DMS53 treated with DMSO at 0.1 percent for 48 hours (cell line): ENCODE measurements around the gene SMC6.
A peak's percentile ranks its signal among the peaks of the same experiment; 100 is the strongest.

Experiments used
- DNase-seq: peaks from one replicate; lab custom pipeline; 2025; ENCODE audit not compliant: unreplicated experiment; lab: John Stamatoyannopoulos, UW

The SMC6 gene

GRCh38 chr2:17753803-17754663, at the start of gene SMC6, which contains the start of gene GEN1:
SMC6 (minus strand) TSS chr2:17753810; CDS start chr2:17745946, 7,864 bp downstream.
GEN1 (plus strand) TSS chr2:17754138; CDS start chr2:17759944, 5,806 bp downstream.
- DNase-seq, result peak; percentile 86

- no peak for DNase-seq
Observed at GRCh38 chr2:17800693-17801458, 47.3 kb upstream of the SMC6 start.

- no peak for DNase-seq
Observed at GRCh38 chr2:17800219-17800618, 46.6 kb upstream of the SMC6 start.

DNA sequence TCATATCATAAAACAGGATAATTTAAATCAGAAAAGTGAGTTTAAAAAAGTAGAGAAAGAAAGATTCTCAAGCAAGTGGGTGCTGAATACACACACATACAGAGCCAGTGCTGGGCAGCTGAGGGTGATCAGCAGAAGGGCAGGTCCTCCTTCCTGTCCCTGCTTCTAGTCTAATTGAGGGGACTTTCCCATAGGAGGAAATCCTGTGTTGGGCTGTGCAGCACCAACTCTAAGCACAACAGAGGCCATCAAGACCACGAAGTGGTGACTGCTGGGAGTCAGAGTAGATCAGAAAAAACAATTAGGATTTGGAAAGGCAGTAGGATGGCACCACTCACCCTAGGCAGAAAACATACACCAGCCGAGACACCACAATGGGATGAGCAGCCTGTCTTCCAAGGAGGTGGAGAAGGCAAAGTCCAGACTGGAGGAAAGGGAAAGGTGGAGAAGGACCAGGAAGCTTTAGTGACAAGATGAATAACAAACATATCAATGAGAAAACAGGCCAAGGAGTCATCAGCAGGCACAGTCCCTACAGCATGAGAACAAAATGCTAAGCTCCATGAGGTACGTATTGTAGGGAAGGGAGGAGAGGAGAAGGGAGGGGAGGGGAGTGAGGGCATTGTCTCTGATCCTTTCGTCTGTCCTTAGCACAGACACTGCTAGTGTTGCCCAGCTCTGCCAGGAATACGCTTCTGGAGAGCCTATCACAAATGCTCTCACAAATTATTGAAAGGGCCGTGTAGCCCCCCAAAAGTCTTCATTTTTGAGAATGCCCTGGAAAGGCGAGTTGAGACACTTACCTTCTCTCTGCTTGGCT, 45.9 kb upstream of the SMC6 start:
- no peak for DNase-seq

- no peak for DNase-seq
Observed at GRCh38 chr2:17798338-17798737, 44.7 kb upstream of the SMC6 start.

DNA sequence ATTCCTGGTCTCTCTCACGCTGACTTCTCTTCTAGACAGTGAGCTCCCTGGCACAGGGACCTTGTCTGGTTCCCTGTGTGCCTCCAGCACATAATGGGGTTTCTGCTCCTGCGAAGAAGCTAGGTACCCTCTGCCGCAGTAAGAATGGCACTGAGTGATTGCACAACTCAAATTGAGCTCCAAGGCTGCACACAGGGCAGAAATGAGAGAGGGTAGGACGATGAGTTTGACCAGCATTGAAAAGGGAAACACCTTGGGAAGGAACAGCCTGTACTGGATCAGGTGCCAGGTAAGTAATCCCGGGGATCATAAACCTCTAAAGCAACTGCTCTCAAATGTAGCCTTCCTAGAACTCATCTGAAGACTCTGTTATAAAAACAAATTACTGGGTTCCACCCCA, 41.7 kb upstream of the SMC6 start:
- DNase-seq, result no peak

GRCh38 chr2:17793803-17794354, 40.3 kb upstream of the SMC6 start:
- no peak for DNase-seq

GRCh38 chr2:17793296-17793695, 39.7 kb upstream of the SMC6 start:
- DNase-seq, result no peak

DNA sequence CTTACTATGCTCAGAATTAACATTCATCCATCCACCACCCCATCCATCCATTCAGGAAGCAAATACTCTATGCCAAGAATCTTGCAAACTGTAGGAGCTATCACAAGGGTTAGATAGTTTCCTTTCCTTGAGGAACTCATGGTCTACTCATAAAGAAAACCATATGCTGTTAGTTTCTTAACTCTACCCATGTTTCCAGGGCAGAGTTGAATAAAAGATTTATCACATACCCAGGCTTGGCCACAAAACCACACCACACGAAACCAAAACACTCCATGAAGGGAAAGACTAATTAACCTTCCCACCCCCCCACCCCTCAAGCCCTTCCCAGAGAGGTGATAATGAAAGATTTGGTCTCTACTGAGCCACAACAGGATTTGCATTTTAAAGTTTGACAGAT, 38.9 kb upstream of the SMC6 start:
- DNase-seq, result no peak

DNA sequence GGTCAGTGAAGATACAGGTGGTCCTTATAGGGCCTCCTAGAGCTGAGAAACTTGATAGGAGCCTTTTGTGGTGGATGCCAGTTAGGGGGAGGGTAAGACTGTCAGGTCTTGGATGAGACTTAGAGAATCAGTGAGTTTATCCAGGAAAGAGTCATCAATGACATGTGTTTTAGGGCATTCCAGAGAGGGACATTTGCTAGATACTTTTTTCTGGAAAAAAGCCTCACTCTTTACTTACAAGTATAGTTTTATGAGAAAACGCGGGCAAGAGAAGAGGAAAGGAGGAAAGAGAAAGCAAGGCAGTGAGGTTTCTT, 38.2 kb upstream of the SMC6 start:
- DNase-seq, result no peak

- no peak for DNase-seq
Observed at GRCh38 chr2:17791121-17791816, 37.7 kb upstream of the SMC6 start.

- DNase-seq, result no peak
Observed at GRCh38 chr2:17790536-17790935, 36.9 kb upstream of the SMC6 start.

GRCh38 chr2:17788773-17789172, 35.2 kb upstream of the SMC6 start:
- DNase-seq, result no peak

DNA sequence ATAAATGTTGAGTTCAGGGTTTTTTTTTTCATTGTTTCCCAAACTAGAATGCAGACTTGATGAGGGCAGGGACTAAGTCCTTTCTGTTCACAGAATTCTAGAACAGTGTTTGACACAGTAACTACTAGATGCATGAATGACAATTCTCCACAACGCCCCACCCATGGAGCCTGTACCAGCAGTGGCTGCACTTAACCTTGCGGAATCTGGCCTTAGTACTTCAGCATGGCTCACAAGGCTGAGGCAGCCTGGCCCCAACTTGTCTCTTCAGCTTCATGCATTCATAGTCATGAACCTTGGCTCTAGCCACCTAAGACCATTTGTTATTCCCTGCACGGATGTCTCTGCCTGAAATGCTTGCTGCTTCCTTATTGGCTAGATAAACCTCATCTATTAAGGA, 33.1 kb upstream of the SMC6 start:
- no peak for DNase-seq

DNA sequence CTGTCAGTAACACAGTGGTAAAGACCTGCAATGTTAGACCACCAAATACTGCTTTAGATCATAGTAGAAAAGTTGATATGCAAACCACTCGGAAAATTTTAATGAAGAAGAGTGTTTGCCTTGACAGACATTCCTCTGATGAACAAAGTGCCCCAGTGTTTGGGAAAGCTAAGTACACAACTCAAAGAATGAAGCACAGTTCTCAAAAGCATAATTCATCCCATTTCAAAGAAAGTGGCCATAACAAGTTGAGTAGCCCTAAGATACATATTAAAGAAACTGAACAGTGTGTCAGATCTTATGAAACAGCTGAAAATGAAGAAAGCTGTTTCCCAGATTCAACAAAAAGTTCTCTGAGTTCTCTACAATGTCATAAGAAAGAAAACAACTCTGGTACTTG, 27.9 kb upstream of the SMC6 start:
- no peak for DNase-seq

DNA sequence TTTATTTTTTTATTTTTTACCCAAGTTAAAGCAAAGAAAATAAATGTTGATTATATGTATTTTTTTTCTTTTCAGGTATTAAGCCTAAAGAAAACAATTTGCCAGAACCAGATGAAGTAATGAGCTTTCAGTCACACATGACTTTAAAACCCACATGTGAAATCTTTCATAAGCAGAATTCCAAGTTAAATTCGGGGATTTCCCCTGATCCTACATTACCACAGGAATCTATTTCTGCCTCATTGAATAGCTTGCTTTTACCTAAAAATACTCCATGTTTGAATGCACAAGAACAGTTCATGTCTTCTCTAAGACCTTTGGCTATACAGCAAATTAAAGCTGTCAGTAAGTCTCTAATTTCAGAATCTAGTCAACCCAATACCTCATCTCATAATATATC, 26.9 kb upstream of the SMC6 start:
- DNase-seq, result no peak

- DNase-seq, result no peak
Observed at GRCh38 chr2:17772532-17772931, 18.9 kb upstream of the SMC6 start.

GRCh38 chr2:17771956-17772355, 18.3 kb upstream of the SMC6 start:
- DNase-seq, result no peak

DNA sequence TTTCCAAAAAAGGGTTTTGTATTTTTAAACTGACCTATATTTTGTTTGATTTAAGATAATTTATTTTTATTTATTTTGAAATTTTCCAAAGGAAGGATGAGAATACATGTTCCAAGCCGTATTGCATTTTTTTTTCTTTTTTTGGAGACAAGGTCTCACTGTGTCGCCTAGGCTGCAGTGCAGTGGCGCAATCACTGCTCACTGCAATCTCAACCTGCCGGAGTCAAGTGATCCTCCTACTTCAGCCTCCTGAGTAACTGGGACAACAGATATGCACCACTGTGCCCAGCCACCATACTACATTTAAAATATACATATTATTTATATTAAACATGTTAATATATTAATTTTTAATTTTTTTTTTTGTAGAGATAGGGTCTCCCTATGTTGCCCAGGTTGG, 15.3 kb upstream of the SMC6 start:
- no peak for DNase-seq

DNA sequence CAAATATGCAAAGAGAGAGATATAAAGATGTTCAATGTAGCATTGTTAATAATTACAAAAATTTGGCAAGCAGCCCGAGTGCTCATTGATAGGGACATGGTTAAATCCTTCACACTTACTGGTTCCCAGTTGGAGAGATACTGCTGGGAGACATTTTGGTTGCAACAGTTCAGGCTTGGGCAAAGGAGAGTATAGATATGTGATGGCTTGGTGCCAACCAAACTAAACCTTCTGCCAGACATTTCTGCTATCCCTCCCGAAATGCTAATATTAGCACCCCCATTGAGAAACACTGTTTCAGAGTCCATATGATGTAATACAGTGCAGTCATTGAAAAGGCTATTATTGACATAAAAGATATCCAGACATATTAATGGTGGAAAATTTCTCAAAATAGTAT, 11.8 kb upstream of the SMC6 start:
- no peak for DNase-seq
